ENCODE results near the gene CACNA1I. TPM values are rescaled to one million over a fixed set of nuclear protein-coding genes. Genes with fewer than 3 reads are reported as not detected.
A peak's percentile ranks its signal among the peaks of the same experiment; 100 is the strongest.

CACNA1I gene
- total RNA-seq, 1 experiment from 2014 or later = 0.02 TPM

GRCh38 chr22:39546889-39547586, 23.5 kb upstream of the CACNA1I start:
- peak; percentile 53 for DNase-seq (ENCODE audit: unreplicated experiment)
- no peak overlapping the region for H3K4me3 Mint-ChIP-seq (ENCODE audit: unreplicated experiment)
- H3K27ac Mint-ChIP-seq (ENCODE audit: low read depth, unreplicated experiment) = no peak overlapping the region
- H3K27me3 Mint-ChIP-seq (ENCODE audit: insufficient read depth, unreplicated experiment) = peaks cover 45% of the 10 kb centered on the region
- ChIA-PET CTCF (interaction anchor here (0.5 to 26.5 kb wide), 4 partner anchors 9 to 484 kb away, joined by 3 to 471 read pairs (median 4); no protein-coding TSS in a partner anchor), POLR2A (interaction anchor here (0.9 kb wide), 2 partner anchors 10 to 800 kb away, joined by 3 to 4 read pairs; no protein-coding TSS in a partner anchor)
- no peaks in the 10 kb centered on the region for H3K9me3 Mint-ChIP-seq (ENCODE audit: unreplicated experiment)
- no peaks in the 10 kb centered on the region for H3K36me3 Mint-ChIP-seq (ENCODE audit: insufficient read depth, unreplicated experiment)
- BruUV-seq (replicated peaks) = no TSS peak
- TF ChIP-seq CTCF (IDR thresholded peaks at IDR 0.05; ENCODE audit: unreplicated experiment) = no peak
- intact Hi-C loops (cut with micrococcal nuclease) = no loop called here
- H3K4me1 Mint-ChIP-seq (ENCODE audit: insufficient read depth, unreplicated experiment) = peaks cover 8% of the 10 kb centered on the region

GRCh38 chr22:39547587-39547947, 23.0 kb upstream of the CACNA1I start:
- intact Hi-C loops (cut with micrococcal nuclease) = no loop called here
- H3K36me3 Mint-ChIP-seq (ENCODE audit: insufficient read depth, unreplicated experiment) = no peaks in the 10 kb centered on the region
- H3K4me3 Mint-ChIP-seq (ENCODE audit: unreplicated experiment) = no peak overlapping the region
- no TSS peak for BruUV-seq (replicated peaks)
- no peaks in the 10 kb centered on the region for H3K9me3 Mint-ChIP-seq (ENCODE audit: unreplicated experiment)
- TF ChIP-seq CTCF (IDR thresholded peaks at IDR 0.05; ENCODE audit: unreplicated experiment) = no peak
- ChIA-PET POLR2A (interaction anchor here (0.9 kb wide), 2 partner anchors 11 to 799 kb away, joined by 3 to 4 read pairs; no protein-coding TSS in a partner anchor), CTCF (interaction anchor here (0.7 to 26.5 kb wide), 2 partner anchors 37 to 484 kb away, joined by 3 to 471 read pairs; no protein-coding TSS in a partner anchor)
- DNase-seq (ENCODE audit: unreplicated experiment) = no peak
- H3K27ac Mint-ChIP-seq (ENCODE audit: low read depth, unreplicated experiment) = no peak overlapping the region
- H3K4me1 Mint-ChIP-seq (ENCODE audit: insufficient read depth, unreplicated experiment) = peaks cover 8% of the 10 kb centered on the region
- H3K27me3 Mint-ChIP-seq (ENCODE audit: insufficient read depth, unreplicated experiment) = peaks cover 49% of the 10 kb centered on the region

GRCh38 chr22:39553429-39553828, 17.1 kb upstream of the CACNA1I start:
- H3K9me3 Mint-ChIP-seq (ENCODE audit: unreplicated experiment) = no peaks in the 10 kb centered on the region
- intact Hi-C loops (cut with micrococcal nuclease) = no loop called here
- H3K27me3 Mint-ChIP-seq (ENCODE audit: insufficient read depth, unreplicated experiment) = peaks cover 59% of the 10 kb centered on the region
- H3K36me3 Mint-ChIP-seq (ENCODE audit: insufficient read depth, unreplicated experiment) = no peaks in the 10 kb centered on the region
- no peaks in the 10 kb centered on the region for H3K4me1 Mint-ChIP-seq (ENCODE audit: insufficient read depth, unreplicated experiment)
- BruUV-seq (replicated peaks) = no TSS peak
- ChIA-PET POLR2A (no interaction called here), CTCF (no interaction called here)
- DNase-seq (ENCODE audit: unreplicated experiment) = no peak
- no peak overlapping the region for H3K27ac Mint-ChIP-seq (ENCODE audit: low read depth, unreplicated experiment)
- TF ChIP-seq CTCF (IDR thresholded peaks at IDR 0.05; ENCODE audit: unreplicated experiment) = no peak
- H3K4me3 Mint-ChIP-seq (ENCODE audit: unreplicated experiment) = no peak overlapping the region

GRCh38 chr22:39554151-39554550, 16.4 kb upstream of the CACNA1I start:
- Mint-ChIP-seq H3K36me3 (ENCODE audit: insufficient read depth, unreplicated experiment) (no peaks in the 10 kb centered on the region), H3K27ac (ENCODE audit: low read depth, unreplicated experiment) (no peak overlapping the region), H3K27me3 (ENCODE audit: insufficient read depth, unreplicated experiment) (peaks cover 59% of the 10 kb centered on the region), H3K9me3 (ENCODE audit: unreplicated experiment) (no peaks in the 10 kb centered on the region), H3K4me1 (ENCODE audit: insufficient read depth, unreplicated experiment) (no peaks in the 10 kb centered on the region), H3K4me3 (ENCODE audit: unreplicated experiment) (no peak overlapping the region)
- CTCF ChIA-PET = no interaction called here
- no peak for TF ChIP-seq CTCF (IDR thresholded peaks at IDR 0.05; ENCODE audit: unreplicated experiment)
- POLR2A ChIA-PET = no interaction called here
- no peak for DNase-seq (ENCODE audit: unreplicated experiment)
- intact Hi-C loops (cut with micrococcal nuclease) = no loop called here
- no TSS peak for BruUV-seq (replicated peaks)

Data from MCF 10A (cell line).